ENCODE measurements around the gene TNFSF12. TPM values are rescaled to one million over a fixed set of nuclear protein-coding genes. Genes with fewer than 3 reads are reported as not detected.

The TNFSF12 gene
- total RNA-seq, 1 experiment from 2014 or later = not detected

- DNase-seq (ENCODE audit: low spot score) = no peak
- in situ Hi-C loops (cut with HindIII; ENCODE audit: low sequenced_read_pairs) = no loop called here
Measured at GRCh38 chr17:7538891-7539545, 9.8 kb upstream of the TNFSF12 start.

GRCh38 chr17:7541074-7541621, 7.7 kb upstream of the TNFSF12 start:
- DNase-seq (ENCODE audit: low spot score) = no peak
- in situ Hi-C loops (cut with HindIII; ENCODE audit: low sequenced_read_pairs) = no loop called here

GRCh38 chr17:7544911-7545310, 3.9 kb upstream of the TNFSF12 start:
- in situ Hi-C loops (cut with HindIII; ENCODE audit: low sequenced_read_pairs) = no loop called here
- DNase-seq (ENCODE audit: low spot score) = no peak

GRCh38 chr17:7549401-7550055, 670 bp downstream of the TNFSF12 start:
- in situ Hi-C loops (cut with HindIII; ENCODE audit: low sequenced_read_pairs) = no loop called here
- peak; percentile 38 for DNase-seq (ENCODE audit: low spot score)

GRCh38 chr17:7550344-7550743, 1.5 kb downstream of the TNFSF12 start:
- no peak for DNase-seq (ENCODE audit: low spot score)

GRCh38 chr17:7551396-7551795, 2.5 kb downstream of the TNFSF12 start:
- in situ Hi-C loops (cut with HindIII; ENCODE audit: low sequenced_read_pairs) = no loop called here
- DNase-seq (ENCODE audit: low spot score) = no peak

More at GRCh38 chr17:7550344-7550743, 1.5 kb downstream of the TNFSF12 start:
- in situ Hi-C loops (cut with HindIII; ENCODE audit: low sequenced_read_pairs) = no loop called here

GRCh38 chr17:7552621-7553051, 3.8 kb downstream of the TNFSF12 start:
- no peak for DNase-seq (ENCODE audit: low spot score)
- in situ Hi-C loops (cut with HindIII; ENCODE audit: low sequenced_read_pairs) = no loop called here

- no peak for DNase-seq (ENCODE audit: low spot score)
- in situ Hi-C loops (cut with HindIII; ENCODE audit: low sequenced_read_pairs) = no loop called here
Measured at GRCh38 chr17:7553356-7553755, 4.5 kb downstream of the TNFSF12 start.

GRCh38 chr17:7555320-7555948, 6.6 kb downstream of the TNFSF12 start:
- in situ Hi-C loops (cut with HindIII; ENCODE audit: low sequenced_read_pairs) = no loop called here

GRCh38 chr17:7556627-7557026, 7.8 kb downstream of the TNFSF12 start:
- in situ Hi-C loops (cut with HindIII; ENCODE audit: low sequenced_read_pairs) = no loop called here
- DNase-seq (ENCODE audit: low spot score) = no peak

More at GRCh38 chr17:7555320-7555948, 6.6 kb downstream of the TNFSF12 start:
- no peak for DNase-seq (ENCODE audit: low spot score)

GRCh38 chr17:7557147-7557764, 8.4 kb downstream of the TNFSF12 start:
- in situ Hi-C loops (cut with HindIII; ENCODE audit: low sequenced_read_pairs) = no loop called here

GRCh38 chr17:7557775-7558543, 9.1 kb downstream of the TNFSF12 start:
- peak; percentile 85 for DNase-seq (ENCODE audit: low spot score)
- in situ Hi-C loops (cut with HindIII; ENCODE audit: low sequenced_read_pairs) = no loop called here

More at GRCh38 chr17:7557147-7557764, 8.4 kb downstream of the TNFSF12 start:
- no peak for DNase-seq (ENCODE audit: low spot score)

GRCh38 chr17:7558544-7559319, 9.9 kb downstream of the TNFSF12 start, which contains the start of gene TNFSF13:
TSS of gene TNFSF13 (plus strand) at chr17:7558750. CDS start at chr17:7559040, 290 bp downstream.
- DNase-seq (ENCODE audit: low spot score) = no peak
- in situ Hi-C loops (cut with HindIII; ENCODE audit: low sequenced_read_pairs) = no loop called here

GRCh38 chr17:7559320-7560171, 10.7 kb downstream of the TNFSF12 start:
- DNase-seq (ENCODE audit: low spot score) = no peak
- in situ Hi-C loops (cut with HindIII; ENCODE audit: low sequenced_read_pairs) = no loop called here

GRCh38 chr17:7560172-7561027, 11.5 kb downstream of the TNFSF12 start:
- no peak for DNase-seq (ENCODE audit: low spot score)
- in situ Hi-C loops (cut with HindIII; ENCODE audit: low sequenced_read_pairs) = no loop called here

- DNase-seq (ENCODE audit: low spot score) = peak; percentile 88
- in situ Hi-C loops (cut with HindIII; ENCODE audit: low sequenced_read_pairs) = no loop called here
Measured at GRCh38 chr17:7561028-7561575, 12.2 kb downstream of the TNFSF12 start.

Measured in G401 (cell line).